HG03139 (cell line): Measurements from ENCODE around the gene ALOX12B.
"Not testable (repeated sequence)": the region's sequence is repeated elsewhere in the genome, so short reads cannot be mapped to it uniquely, and the experiment has no call there.

Source experiments
- ATAC-seq: cut with Tn5 transposase; IDR thresholded peaks from one replicate; pipeline ENCODE4 v1.9.1; 2021; ENCODE audit not compliant: unreplicated experiment

Gene ALOX12B

GRCh38 chr17:8066841-8067775 is 20.4 kb downstream of the ALOX12B start:
- no peak for ATAC-seq

DNA sequence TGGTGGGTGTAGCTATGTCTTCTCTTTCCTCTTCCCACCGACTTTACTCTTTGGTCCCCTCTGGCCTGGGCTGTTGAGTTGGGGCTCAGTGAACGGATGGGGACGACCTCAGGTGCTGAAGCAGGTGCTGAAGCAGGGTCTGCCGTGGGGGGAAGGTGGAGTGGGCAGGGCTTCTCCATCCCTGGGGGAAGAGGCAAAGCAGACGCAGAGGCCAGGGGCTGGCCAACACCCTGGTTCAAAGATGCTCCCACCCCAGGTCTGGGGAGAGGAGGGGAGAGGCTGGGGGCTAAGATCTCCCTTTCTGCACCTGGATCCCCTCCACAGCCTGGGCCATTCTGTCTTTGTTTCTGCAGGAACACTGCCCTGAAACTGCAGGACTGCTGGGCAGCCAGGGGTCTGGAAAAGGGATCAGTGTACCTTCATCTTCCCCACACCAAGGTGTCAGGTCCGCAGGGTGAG is 22.9 kb downstream of the ALOX12B start:
- ATAC-seq, result no peak

GRCh38 chr17:8063761-8064534 is 23.6 kb downstream of the ALOX12B start:
- ATAC-seq, result no peak

- ATAC-seq, result no peak
Measured at GRCh38 chr17:8062807-8063483, 24.6 kb downstream of the ALOX12B start.

DNA sequence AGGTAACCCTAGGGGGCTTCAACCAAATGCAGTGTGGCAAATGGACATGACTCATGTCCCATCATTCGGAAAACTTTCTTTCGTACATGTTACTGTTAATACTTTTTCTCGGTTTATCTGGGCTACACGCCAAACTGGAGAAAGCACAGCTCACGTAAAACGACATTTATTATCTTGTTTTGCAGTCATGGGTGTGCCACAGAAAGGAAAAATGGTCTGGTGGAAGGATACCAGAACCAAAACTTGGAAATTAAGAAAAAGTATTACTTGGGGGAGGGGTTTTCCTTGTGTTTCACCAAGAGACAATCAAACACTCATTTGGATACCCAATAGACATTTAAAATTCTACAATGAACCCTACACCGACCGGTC is 25.1 kb downstream of the ALOX12B start:
- ATAC-seq, result no peak

- ATAC-seq, result not testable (repeated sequence)
Measured at GRCh38 chr17:8061851-8062250, 25.7 kb downstream of the ALOX12B start.

- ATAC-seq, result no peak
Measured at GRCh38 chr17:8060274-8060673, 27.2 kb downstream of the ALOX12B start.

DNA sequence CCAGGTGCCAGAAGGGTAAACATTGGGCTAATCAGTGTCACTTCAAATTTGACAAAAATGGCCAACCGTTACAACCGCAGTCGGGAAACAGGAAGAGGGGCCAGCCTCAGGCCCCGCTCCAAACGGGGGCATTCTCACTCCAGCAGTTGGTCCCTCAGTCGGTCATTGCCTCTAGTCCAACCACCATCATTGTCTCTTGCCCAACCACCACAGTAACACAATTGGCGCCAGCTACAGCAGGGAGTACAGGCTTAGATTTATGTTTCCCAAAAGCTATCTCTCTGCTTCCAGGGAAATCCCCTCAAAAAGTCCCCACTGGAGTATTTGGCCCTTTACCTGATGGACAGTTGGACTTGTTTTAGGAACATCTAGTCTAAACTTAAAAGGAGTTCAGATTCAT is 28.4 kb downstream of the ALOX12B start:
- no peak for ATAC-seq

- no peak for ATAC-seq
Measured at GRCh38 chr17:8057691-8058114, 29.8 kb downstream of the ALOX12B start.

- no peak for ATAC-seq
Measured at GRCh38 chr17:8056976-8057625, 30.4 kb downstream of the ALOX12B start.

DNA sequence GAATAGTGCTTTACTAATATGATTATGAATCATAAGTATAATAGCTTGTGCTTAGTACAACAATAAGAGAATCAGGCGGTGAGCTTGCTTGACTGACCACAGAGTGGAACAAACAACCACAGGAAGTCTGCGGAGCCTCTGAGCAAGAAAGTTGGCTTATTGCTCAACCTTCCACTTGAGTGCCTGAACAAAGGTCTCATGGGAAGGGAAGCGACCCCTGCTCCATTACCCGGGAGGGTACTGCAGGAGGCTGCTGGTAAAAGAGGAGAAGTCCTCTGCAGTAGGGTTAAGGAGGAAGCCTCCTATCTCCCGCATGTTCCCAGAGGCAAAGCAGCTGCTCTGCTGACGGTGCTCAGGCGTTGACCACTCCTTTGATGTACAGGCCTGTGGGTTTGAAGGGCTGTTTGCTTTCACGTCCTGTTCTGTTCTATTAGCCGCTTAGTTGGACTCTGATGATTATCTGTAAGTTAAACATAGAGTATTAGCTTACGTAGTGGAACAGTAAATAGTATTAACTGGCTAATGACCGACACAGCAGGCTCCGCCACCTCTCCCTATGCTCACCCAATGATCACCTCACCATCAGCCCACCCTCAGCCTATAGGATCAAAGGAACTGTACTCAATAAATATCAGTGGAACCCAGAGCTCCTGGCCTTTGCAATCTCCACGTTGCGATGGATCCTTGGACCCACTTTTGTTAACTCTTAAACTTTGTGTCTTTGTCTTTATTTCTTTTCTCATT is 31.1 kb downstream of the ALOX12B start:
- ATAC-seq, result no peak

GRCh38 chr17:8055851-8056231 is 31.7 kb downstream of the ALOX12B start:
- ATAC-seq, result no peak

DNA sequence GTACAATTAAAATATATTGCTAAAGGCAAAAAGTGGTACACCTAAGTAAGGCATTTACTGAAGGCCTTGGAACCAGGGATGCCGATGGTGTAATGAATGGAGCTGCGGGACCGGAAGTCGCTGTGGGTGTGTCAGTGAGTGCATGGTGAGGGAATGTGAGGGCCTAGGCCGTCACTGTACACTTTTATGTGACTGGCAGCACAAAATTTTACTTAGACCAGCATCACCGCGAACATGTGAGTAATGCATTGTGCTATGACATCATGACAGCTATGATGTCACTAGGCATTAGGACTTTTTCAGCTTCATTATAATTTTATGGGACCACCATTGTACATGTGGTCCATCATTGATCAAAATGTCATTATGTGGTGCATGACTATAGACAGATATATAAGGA is 33.9 kb downstream of the ALOX12B start:
- ATAC-seq, result no peak

DNA sequence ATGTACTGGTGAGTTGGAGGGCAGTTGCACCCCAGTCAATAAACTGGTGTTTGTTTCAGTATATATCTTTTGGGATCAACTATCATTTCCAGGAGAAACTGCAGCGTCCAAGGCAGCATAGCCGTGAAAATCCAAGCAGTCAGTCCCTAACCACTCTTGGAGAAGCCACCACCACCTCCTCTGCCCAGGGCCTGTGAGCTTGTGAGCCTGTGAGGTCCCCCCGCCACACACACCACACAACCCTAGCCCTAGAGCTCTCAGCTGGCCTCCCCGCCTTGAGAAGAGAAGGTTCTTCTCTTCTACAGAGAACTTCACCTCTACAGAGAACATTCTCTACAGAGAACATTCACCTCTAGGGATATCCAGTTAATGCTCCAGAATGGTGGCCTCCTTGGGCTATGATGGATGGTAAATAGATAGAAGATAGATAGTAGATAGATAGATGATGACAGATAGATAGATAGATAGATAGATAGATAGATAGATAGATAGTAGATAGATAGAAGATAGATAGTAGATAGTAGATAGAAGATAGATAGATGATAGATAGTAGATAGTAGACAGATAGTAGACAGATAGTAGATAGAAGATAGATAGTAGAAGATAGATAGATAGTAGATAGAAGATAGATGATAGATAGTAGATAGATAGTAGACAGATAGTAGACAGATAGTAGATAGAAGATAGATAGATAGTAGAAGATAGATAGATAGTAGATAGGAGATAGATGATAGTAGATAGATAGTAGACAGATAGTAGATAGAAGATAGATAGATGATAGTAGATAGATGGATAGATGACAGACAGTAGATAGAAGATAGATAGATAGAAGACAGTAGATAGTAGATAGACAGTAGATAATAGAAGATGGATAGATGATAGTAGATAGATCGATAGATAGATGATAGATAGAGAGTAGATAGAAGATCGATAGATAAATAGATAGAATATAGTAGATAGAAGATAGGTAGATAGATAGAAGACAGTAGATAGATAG is 35.0 kb downstream of the ALOX12B start:
- no peak for ATAC-seq

DNA sequence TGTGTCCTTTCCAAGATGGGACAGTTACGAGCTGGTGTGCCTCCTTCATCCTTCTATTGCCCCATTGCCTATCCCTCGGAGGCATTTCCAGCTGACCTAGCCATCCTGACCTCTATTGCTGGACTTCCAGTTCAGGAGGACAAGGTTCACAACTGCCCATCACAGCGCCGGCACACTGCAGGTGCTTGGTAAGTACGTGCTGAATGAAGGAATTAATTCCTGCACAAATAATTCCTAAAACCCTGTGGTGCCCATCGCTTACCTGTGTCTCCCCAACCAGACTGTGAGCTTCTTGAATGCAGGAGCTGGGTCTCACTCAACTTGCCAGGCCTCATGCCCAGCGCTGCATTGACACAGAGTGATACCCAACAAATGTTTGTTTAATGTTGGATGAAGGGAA is 35.7 kb downstream of the ALOX12B start:
- ATAC-seq, result no peak

GRCh38 chr17:8048736-8049135 is 38.8 kb downstream of the ALOX12B start:
- ATAC-seq, result no peak

GRCh38 chr17:8048236-8048635 is 39.3 kb downstream of the ALOX12B start:
- no peak for ATAC-seq

DNA sequence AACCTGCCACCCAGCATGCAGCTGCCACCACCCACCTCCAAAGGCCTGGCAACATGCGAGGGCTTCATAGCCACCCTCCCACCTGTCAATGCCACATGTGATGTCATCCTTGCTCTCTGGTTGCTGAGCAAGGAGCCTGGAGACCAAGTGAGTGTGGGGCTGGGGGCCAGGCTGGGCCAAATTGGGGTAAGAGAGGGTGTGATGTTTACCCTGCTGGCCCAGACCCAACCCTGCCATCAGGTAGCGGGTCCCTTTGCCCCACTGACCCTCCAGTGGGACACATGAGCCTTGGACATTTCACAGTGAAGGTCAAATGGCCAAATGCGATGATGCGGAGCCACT is 39.8 kb downstream of the ALOX12B start:
- ATAC-seq, result no peak
